NB4 (cell line): ENCODE data around the gene CHST8.

Experiments
- DNase-seq: peaks from one replicate; pipeline ENCODE4 v3.0.0; 2010; ENCODE audit warnings: low read depth
- H3K4me3 ChIP-seq: one replicate; pipeline ENCODE4 v1.5.1; 2011; ENCODE audit warnings: mild to moderate bottlenecking, low read depth, low read length, moderate library complexity
- CTCF ChIP-seq: IDR thresholded peaks from one replicate; pipeline ENCODE4 v1.5.1; 2012; ENCODE audit warnings: low read depth, low read length
- MAX ChIP-seq: IDR thresholded peaks from 2 replicates; pipeline ENCODE4 v1.6.1; 2011; ENCODE audit warnings: low read depth, low read length
- MYC ChIP-seq: IDR thresholded peaks from 2 replicates; pipeline ENCODE4 v1.6.1; 2011; ENCODE audit warnings: low read depth, low read length
- POLR2A ChIP-seq: IDR thresholded peaks from 2 replicates; pipeline ENCODE4 v1.6.1; 2011; ENCODE audit warnings: mild to moderate bottlenecking; ENCODE audit not compliant: insufficient read length; ENCODE audit errors: extremely low read depth

Gene CHST8

GRCh38 chr19:33580645-33581037 lies 41.1 kb upstream of the CHST8 start:
- H3K4me3 ChIP-seq, result no peak overlapping the region
- no peak for DNase-seq
- TF ChIP-seq MAX (no peak), MYC (no peak), POLR2A (no peak), CTCF (no peak)

- DNase-seq, result no peak
- no peak overlapping the region for H3K4me3 ChIP-seq
- TF ChIP-seq MAX (no peak), CTCF (no peak), POLR2A (no peak), MYC (no peak)
Observed at GRCh38 chr19:33582914-33583313, 38.8 kb upstream of the CHST8 start.

DNA sequence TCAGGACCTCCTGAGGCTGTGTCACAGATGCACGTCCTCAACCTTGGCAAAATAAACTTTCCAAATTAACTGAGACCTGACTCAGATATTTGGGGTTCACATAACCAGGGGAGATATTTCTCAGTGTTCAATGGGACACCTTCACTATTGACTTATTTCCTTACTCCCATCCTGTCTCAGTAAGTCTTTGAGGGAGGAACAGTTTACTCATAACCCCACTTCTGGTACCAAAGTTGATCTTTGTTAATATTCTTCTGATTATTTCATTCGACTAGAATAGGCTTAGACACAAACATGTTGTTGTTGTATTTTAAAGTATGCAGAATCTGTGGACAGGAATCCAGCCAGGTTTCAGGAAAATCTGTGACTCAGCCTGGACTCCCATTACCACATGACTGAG lies 34.6 kb upstream of the CHST8 start:
- TF ChIP-seq CTCF, result no peak
- TF ChIP-seq MYC, result no peak
- TF ChIP-seq MAX, result no peak
- no peak for TF ChIP-seq POLR2A
- no peak for DNase-seq
- no peak overlapping the region for H3K4me3 ChIP-seq

DNA sequence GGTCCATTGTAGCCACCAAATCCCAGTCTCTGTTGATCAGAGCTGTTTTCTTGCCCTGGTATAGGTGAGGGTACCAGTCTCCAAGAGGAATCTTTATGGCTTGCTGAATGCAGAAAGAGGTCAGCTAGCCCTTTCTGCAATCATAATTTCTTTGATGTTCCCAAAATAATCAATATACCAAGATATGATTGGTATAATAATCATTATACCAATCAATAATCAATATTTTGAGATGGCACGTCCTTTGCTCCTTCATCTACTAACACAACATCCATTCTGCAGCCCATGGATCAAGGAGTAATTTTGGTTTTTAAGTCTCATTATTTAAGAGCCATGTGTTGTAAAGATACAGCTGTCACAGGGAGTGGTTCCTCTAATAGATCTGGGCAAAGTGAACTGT lies 31.5 kb upstream of the CHST8 start:
- no peak for TF ChIP-seq MAX
- TF ChIP-seq MYC, result no peak
- no peak for TF ChIP-seq CTCF
- TF ChIP-seq POLR2A, result no peak
- no peak for DNase-seq
- no peak overlapping the region for H3K4me3 ChIP-seq

DNA sequence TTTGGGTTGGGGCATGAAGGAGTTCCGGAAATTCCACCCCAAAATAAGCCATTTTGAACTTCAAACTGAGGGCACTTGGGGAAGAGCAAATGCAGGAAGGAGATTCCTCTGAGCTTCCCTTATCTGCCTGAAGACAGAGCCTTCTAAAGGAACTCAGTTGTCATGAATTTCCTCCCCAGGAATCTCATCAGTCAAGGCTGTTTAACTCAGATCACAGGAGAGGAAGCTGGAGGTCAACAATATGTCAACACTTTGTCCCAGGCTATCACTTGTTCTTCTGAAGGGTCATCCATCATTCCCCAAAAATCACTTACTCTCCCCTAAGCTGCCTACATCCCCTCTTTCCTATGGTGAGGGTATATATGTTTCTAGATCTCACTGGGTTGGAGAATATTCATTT lies 26.0 kb upstream of the CHST8 start:
- no peak overlapping the region for H3K4me3 ChIP-seq
- no peak for TF ChIP-seq MAX
- no peak for TF ChIP-seq CTCF
- TF ChIP-seq POLR2A, result no peak
- no peak for TF ChIP-seq MYC
- DNase-seq, result no peak

- no peak overlapping the region for H3K4me3 ChIP-seq
- no peak for DNase-seq
- TF ChIP-seq POLR2A, result no peak
- TF ChIP-seq MYC, result no peak
- no peak for TF ChIP-seq MAX
- no peak for TF ChIP-seq CTCF
Observed at GRCh38 chr19:33601583-33601982, 20.2 kb upstream of the CHST8 start.
